Measurements from ENCODE around the gene BEND6.

- no peak for TF ChIP-seq CTCF (IDR thresholded peaks at IDR 0.05; ENCODE audit: poor library complexity, severe bottlenecking)
- no peak for TF ChIP-seq SMC3 (conservative IDR thresholded peaks at IDR 0.05; ENCODE audit: poor library complexity)
- TF ChIP-seq TAF1 (IDR thresholded peaks at IDR 0.05; ENCODE audit: low read depth): no peak
- TF ChIP-seq EP300 (conservative IDR thresholded peaks at IDR 0.05; ENCODE audit: poor library complexity, severe bottlenecking): no peak
- no peak for TF ChIP-seq RAD21 (conservative IDR thresholded peaks at IDR 0.05)
- TF ChIP-seq REST (IDR thresholded peaks at IDR 0.05; ENCODE audit: borderline replicate concordance): no peak
- no peak for TF ChIP-seq POLR2AphosphoS5 (IDR thresholded peaks at IDR 0.05)
These were observed 115.0 kb downstream of the BEND6 start for GRCh38 chr6:57069920-57070331.

Measured in neural cell (in vitro differentiated cells).